Ecto neural progenitor cell (in vitro differentiated cells): ENCODE data around the gene TMEM191C.
"Not testable (repeated sequence)": the region's sequence is repeated elsewhere in the genome, so short reads cannot be mapped to it uniquely, and the experiment has no call there.

Experiments
- DNase-seq: peaks from one replicate; pipeline ENCODE4 v3.0.0-alpha.2; 2018; ENCODE audit warnings: low spot score

TMEM191C gene

DNA sequence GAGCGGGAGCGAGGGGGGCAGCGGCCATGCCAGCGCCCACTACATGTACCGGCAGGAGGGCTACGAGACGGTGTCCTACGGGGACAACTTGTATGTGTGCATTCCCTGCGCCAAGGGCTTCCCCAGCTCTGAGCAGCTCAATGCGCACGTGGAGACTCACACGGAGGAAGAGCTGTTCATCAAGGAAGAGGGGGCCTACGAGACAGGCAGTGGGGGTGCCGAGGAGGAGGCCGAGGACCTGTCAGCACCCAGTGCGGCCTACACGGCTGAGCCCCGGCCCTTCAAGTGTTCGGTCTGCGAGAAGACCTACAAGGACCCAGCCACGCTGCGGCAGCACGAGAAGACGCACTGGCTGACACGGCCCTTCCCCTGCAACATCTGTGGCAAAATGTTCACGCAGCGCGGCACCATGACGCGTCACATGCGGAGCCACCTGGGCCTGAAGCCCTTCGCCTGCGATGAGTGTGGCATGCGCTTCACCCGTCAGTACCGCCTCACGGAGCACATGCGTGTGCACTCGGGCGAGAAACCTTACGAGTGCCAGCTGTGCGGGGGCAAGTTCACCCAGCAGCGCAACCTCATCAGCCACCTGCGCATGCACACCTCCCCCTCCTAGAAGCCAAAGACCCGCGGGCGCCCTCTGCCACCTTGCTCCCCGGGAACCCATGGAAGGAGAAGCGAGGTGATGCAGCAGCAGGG is 20.9 kb upstream of the TMEM191C start:
- DNase-seq, result no peak

DNA sequence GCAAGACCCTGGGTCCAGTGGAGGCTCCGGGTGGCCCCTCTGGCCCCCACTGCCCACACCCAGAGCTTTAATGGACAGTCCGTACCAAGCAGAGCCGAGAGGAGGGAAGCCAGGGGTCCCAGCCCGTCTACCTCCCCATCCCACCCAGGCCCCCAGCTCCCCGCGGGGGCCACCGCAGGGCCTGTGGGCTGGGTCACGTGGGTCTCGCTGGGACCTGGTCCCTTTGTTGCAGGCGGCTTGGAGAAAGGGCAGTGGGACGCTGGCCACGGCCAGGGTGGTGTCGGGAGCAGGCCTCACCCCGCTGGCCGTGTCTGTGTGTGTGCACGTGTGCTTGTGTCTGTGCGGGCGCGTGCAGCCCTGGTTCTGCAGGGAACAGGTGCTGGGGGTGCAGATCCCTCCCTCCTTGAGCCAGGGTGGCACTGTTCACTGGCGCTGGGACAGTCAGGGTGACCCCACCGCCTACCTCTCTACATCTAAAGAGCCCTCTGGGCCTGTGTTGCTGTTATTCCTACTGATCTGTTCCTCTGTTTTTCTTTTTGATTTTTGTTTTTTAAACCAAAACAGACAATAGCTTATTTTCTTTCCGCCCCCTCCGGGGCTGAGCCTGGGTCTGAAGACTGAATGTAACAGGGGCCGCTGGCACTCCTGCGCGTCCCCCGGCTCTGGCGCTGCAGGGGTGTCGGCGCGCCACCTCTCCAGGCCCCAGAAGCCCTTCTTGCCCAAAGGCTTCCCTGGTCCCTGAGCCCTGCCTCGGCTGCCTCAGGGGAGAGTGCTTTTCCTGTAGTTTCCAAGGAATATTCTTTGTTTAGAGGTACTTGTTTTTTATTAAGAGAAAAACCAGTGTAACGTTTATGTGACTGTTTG is 20.1 kb upstream of the TMEM191C start:
- no peak for DNase-seq

DNA sequence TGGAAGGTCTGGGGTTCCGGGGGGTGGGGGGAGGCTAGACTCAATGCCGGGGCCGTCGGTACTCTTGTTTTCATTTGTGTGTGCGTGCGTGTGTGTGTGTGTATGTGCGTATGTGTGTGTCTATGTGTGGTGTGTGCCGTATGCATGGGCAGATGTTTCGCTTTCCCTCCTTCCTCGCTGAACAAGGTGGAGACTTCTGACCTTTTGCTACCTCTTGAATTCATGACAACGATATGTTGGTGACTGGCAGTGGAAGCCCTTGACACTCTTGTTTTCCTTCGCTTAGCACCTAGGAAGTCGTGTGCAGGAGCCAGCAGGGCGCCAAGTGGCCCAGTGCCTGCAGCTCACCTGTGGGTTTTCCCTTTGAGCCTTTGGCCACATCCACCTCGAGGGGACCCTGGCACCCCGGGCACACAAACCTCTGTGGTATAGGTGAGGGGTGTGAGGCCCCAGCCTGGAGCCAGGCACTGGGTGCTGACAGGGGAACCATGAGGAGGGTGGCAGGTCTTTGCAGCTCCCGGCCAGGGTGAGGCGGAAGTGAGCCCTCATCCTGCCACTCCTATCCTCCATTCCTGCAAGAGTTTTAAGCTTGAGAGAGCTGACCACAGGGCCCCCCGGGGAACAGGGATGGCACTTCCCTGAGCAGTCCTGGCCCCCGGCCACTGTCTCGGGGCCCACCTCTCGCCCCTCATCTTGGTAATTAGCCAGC is 19.3 kb upstream of the TMEM191C start:
- no peak for DNase-seq

- DNase-seq, result no peak
Measured at GRCh38 chr22:21448627-21449416, 18.4 kb upstream of the TMEM191C start.

- no peak for DNase-seq
Measured at GRCh38 chr22:21449531-21450319, 17.5 kb upstream of the TMEM191C start.

- no peak for DNase-seq
Measured at GRCh38 chr22:21450320-21450831, 16.8 kb upstream of the TMEM191C start.

DNA sequence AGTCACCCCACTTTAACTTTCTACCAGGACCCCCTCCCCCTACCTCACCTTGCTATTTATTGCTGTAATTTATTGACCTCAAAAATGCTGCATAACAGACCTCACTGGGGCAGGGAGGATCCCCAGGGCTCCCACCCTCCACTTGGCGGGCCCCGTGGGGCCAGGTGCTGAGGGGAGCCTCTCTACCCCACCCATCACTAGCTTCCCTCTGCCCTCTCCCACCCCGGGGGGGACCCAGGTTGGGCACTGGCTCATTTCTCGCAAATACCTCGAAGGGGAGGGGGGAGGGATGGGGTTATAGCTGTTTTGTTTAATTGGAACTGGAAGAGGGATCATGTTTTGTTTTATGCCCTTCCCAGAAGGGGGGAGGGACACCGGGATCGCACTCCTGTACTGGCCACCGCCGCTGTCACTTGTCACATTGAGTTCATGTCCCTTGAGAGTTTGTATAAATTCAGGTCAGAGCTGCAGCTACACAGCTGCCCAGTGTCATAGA is 16.3 kb upstream of the TMEM191C start:
- DNase-seq, result no peak

DNA sequence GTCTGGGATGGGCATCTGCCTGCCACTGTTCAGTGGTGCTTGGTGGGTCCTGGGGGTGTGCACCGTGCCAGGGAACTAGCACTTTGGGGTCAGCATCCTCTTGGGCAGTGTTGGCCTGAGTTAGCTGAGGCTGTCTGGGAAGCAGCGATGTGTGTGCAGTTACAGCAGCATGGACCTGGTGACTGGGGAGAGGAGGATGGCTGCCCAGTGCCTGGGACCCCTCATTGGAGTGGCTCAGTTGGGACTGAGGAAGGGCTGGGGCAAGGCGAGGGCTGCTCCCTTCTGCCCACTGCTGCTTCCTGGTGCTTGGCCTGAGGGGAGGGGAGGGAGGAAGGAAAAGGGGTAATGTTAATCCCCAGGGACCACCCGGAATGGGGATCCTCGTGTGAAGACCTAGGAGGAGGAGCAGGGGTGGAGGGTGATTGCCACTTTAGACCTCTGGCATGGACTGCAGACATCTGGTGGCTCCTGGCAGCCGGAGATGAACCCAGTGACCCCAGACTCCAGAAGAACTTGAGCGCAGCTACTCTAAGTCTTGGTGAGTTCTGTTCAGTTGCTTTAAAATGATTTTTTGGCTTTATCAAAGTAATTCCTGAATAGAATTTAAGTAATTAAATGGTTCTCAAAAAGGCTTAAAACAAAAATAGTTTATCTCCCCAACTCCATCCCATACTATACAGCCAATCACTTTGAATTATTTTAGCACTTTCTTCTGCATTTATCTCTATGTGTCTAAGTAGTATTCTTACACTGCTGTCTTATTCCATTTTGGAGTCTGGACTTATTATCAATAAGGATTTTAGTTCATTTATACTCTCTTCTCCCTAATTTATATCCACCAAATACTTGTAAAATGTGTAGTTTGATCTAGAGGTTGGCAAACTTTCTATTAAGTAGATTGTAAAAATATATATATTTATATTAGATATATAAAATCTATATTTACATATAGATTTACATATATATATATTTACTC is 15.4 kb upstream of the TMEM191C start:
- DNase-seq, result no peak

GRCh38 chr22:21452666-21453065 is 14.5 kb upstream of the TMEM191C start:
- not testable (repeated sequence) for DNase-seq

DNA sequence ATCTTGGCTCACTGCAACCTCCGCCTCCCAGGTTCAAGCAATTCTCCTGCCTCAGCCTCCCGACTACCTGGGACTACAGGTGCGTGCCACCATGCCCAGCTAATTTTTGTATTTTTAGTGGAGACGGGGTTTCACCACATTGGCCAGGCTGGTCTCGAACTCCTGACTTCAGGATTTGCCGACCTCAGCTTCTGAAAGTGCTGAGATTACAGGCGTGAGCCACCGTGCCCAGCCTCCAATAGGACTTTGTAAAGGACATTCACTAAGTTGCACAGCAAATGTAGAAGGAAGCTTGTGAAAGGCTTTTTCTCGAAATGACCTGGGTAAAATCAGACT is 12.2 kb upstream of the TMEM191C start:
- DNase-seq, result not testable (repeated sequence)

GRCh38 chr22:21455334-21456089 is 11.7 kb upstream of the TMEM191C start:
- no peak for DNase-seq

GRCh38 chr22:21457023-21457787 is 10.0 kb upstream of the TMEM191C start:
- no peak for DNase-seq

DNA sequence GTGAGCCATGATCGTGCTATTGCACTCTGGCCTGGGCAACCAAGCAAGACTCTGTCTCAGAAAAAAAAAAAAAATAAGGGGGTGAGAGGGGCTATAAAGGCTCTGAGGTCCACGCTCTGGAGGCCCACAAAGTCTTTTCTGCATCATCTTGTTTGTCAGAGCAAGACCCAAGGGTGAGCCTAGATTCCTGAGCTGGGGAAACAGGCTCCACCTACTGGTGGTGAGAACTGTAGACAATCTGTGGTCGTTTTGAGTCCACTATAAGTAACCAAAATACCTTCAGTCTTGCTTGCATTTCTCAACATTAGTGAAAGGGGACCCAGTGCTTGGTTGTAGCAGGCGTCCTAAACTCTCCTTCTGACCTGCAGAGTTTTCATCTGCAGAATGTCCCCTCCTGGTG is 4.5 kb upstream of the TMEM191C start:
- DNase-seq, result not testable (repeated sequence)

DNA sequence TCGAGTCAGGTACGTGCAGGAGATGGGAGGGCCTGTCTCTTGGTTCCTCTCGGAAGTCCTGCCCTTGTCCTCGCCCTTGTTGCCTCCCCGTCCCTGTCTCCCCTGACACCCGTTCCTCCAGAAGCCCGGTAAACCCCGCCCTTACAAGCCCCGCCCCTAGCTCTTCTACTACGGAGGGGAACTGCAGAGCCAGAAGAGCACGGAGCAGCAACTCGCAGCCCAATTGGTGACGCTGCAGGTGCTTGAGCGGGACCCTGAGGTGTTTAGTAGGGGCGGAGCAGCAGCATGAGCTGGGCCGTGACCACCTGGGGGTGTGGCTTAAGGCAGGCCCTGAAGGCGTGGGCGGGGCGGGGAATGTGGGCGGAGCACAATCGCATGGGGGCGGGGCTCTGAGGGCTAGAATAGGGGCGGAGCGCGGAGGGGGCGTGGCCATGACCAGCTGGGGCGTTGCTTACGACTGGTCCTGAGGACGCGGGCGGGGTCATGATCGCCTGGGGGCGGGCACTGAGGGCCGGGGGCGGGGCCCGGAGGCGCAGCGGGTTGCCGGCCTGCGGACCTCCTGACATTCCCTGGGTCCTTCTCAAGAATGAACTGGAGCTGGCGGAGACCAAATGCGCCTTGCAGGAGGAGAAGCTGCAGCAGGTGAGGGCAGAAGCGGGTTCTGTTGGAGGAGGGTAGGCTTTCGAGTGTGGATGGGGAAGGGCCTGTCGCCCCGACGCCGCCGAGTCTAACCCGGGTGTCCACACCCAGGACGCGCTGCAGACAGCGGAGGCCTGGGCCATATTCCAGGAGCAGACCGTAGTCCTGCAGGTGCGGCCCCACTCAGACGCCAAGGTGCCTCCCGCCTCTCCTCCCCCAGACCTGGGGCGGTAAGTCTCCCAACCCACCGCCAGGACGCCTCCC is 1.3 kb downstream of the TMEM191C start:
- peak; percentile 83 for DNase-seq

DNA sequence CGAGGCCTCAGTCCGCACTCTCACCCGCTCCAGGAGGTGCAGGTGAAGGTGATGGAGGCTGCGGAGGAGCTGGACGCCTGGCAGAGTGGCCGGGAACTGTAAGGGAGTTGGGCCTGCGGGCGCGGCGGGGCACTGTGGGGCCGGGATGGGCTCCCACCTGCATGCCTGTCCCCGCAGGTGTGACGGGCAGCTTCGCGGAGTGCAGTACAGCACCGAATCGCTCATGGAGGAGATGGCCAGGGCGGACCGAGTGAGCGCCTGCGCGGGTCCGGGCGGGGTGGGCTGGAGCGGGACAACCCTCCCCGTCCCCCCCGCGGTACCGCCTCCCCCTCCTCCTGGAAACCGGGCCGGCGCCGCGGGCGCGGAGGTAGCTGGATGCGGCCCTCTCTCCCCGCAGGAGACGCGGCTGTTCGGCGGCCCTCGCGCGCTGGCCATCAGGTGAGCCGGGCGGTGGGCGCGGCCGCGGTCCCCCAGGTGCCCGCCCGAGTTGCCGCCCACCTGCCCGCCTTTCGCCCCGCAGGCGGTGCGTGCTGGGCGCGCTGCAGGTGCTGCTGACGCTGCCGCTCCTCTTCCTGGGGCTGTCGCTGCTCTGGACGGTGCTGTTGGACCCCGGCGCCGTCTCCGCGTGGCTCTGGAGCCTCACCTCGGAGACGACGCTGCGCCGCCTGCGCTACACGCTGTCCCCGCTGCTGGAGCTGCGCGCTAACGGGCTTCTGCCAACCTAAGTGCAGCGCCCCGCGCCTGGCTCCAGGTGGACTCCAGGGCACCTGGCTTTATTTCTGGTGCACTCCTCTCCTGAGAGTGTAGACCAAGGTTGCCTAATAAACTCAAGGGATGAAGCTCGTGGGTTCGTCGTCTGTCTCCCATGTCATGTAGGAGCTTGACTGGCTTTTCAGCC is 2.2 kb downstream of the TMEM191C start:
- DNase-seq, result not testable (repeated sequence)

DNA sequence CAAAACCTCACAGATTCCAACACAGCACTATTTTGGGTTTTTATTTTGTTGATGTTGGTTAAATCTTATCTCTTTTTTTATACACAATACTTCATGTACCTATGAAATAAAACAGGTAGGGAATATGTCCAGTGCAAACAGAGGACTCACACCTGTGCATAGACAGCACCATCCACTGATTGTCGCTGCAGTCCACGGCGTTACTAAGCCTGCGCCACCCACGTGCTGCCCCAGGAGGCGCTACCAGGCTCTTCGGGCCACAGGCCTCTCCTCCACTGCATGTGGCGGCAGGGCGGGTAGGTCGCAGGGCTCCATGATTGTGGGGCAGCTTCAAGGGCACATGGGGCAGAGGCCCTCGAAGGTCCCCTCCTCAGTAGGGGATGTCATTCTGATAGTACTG is 5.8 kb downstream of the TMEM191C start:
- not testable (repeated sequence) for DNase-seq
